Measurements from ENCODE around the gene MICAL1.

DNA sequence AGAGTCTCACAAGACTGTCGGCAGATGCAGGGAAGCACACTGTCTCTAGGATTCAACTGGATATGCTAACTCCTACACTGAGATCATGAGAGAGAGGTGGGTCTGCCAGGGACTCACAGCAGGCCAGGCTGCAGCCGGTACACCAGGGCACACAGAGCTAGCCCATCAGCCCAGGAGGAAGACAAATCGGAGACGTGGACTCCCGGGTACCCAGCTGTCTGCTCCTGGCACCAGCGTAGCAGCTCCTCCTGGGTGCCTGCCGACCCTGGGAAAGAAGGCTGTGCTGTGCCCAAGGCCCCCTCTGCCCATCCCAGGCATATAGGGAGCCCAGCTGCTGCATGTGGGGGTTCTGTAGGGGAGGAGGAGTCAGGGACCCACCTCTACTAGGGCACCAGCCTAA is 7.0 kb downstream of the MICAL1 start:
- no peak for TF ChIP-seq EZH2 (IDR thresholded peaks at IDR 0.05; ENCODE audit: borderline replicate concordance, insufficient read depth, low read length, poor library complexity, severe bottlenecking)
- no peak for TF ChIP-seq POLR2AphosphoS5 (IDR thresholded peaks at IDR 0.05)
- TF ChIP-seq, protein P1, sequence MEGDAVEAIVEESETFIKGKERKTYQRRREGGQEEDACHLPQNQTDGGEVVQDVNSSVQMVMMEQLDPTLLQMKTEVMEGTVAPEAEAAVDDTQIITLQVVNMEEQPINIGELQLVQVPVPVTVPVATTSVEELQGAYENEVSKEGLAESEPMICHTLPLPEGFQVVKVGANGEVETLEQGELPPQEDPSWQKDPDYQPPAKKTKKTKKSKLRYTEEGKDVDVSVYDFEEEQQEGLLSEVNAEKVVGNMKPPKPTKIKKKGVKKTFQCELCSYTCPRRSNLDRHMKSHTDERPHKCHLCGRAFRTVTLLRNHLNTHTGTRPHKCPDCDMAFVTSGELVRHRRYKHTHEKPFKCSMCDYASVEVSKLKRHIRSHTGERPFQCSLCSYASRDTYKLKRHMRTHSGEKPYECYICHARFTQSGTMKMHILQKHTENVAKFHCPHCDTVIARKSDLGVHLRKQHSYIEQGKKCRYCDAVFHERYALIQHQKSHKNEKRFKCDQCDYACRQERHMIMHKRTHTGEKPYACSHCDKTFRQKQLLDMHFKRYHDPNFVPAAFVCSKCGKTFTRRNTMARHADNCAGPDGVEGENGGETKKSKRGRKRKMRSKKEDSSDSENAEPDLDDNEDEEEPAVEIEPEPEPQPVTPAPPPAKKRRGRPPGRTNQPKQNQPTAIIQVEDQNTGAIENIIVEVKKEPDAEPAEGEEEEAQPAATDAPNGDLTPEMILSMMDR (IDR thresholded peaks at IDR 0.05; ENCODE audit: poor library complexity, severe bottlenecking): no peak
- TF ChIP-seq SMC3 (conservative IDR thresholded peaks at IDR 0.05; ENCODE audit: poor library complexity): no peak

Data from neural cell (in vitro differentiated cells).